Mesendoderm (in vitro differentiated cells): ENCODE data around the gene PER2.

Experiments
- DNase-seq: peaks from one replicate; pipeline ENCODE4 v3.0.0; 2013
- H2AK5ac ChIP-seq: 2 replicates; pipeline ENCODE4 v1.6.1; 2013; ENCODE audit warnings: low read length, inconsistent platforms
- H2BK120ac ChIP-seq: 2 replicates; pipeline ENCODE4 v1.6.1; 2013; ENCODE audit warnings: low read depth, mild to moderate bottlenecking, low read length, moderate library complexity, mixed read lengths
- H2BK15ac ChIP-seq: replicated peaks from 2 replicates; pipeline ENCODE4 v1.6.1; 2013; ENCODE audit warnings: low read depth, mild to moderate bottlenecking, moderate library complexity
- H2BK5ac ChIP-seq: 2 replicates; pipeline ENCODE4 v1.6.1; 2013; ENCODE audit warnings: low read length, inconsistent platforms
- H3K18ac ChIP-seq: 2 replicates; pipeline ENCODE4 v1.6.1; 2013; ENCODE audit warnings: mild to moderate bottlenecking, low read length, mixed read lengths
- H3K23ac ChIP-seq: one replicate; pipeline ENCODE4 v1.6.1; 2013; ENCODE audit warnings: low read length
- H3K27ac ChIP-seq: 2 replicates; pipeline ENCODE4 v1.5.1; 2013; ENCODE audit warnings: low read depth, mild to moderate bottlenecking, inconsistent platforms, low read length, moderate library complexity
- H3K27me3 ChIP-seq: 2 replicates; pipeline ENCODE4 v1.6.1; 2013; ENCODE audit warnings: low read length, control low read depth, mild to moderate bottlenecking, inconsistent platforms; ENCODE audit not compliant: insufficient read depth, poor library complexity
- H3K36me3 ChIP-seq: 2 replicates; pipeline ENCODE4 v1.6.1; 2013; ENCODE audit warnings: low read length, inconsistent platforms; ENCODE audit not compliant: control insufficient read depth, insufficient read depth
- H3K4ac ChIP-seq: one replicate; pipeline ENCODE4 v1.6.1; 2013; ENCODE audit warnings: low read depth, mild to moderate bottlenecking, low read length, moderate library complexity
- H3K4me1 ChIP-seq: 2 replicates; pipeline ENCODE4 v1.6.1; 2013; ENCODE audit warnings: low read depth, low read length, inconsistent platforms; ENCODE audit not compliant: control insufficient read depth
- H3K4me2 ChIP-seq: 2 replicates; pipeline ENCODE4 v1.6.1; 2013; ENCODE audit warnings: low read length
- H3K4me3 ChIP-seq: 2 replicates; pipeline ENCODE4 v1.5.1; 2013; ENCODE audit warnings: mild to moderate bottlenecking, low read length
- H3K56ac ChIP-seq: one replicate; pipeline ENCODE4 v1.6.1; 2013; ENCODE audit warnings: low read length
- H3K79me1 ChIP-seq: 2 replicates; pipeline ENCODE4 v1.6.1; 2013; ENCODE audit warnings: low read length, inconsistent platforms
- H3K79me2 ChIP-seq: 2 replicates; pipeline ENCODE4 v1.6.1; 2013; ENCODE audit warnings: mild to moderate bottlenecking, low read length; ENCODE audit not compliant: control insufficient read depth, insufficient read depth
- H3K9ac ChIP-seq: 2 replicates; pipeline ENCODE4 v1.6.1; 2013; ENCODE audit warnings: low read length, inconsistent platforms
- H4K5ac ChIP-seq: one replicate; pipeline ENCODE4 v1.6.1; 2013; ENCODE audit warnings: low read length
- H4K8ac ChIP-seq: one replicate; pipeline ENCODE4 v1.6.1; 2013; ENCODE audit warnings: low read depth, mild to moderate bottlenecking, control low read depth, low read length, moderate library complexity
- WGBS: extraction: QIAGEN DNeasy Blood & Tissue Kit; methylation state at CpG from one replicate; pipeline ENCODE4 v1.1.7; 2013; ENCODE audit warnings: low lambda C conversion rate, missing lambda C conversion rate; ENCODE audit not compliant: insufficient coverage; ENCODE audit errors: extremely low coverage; 5-methylcytosine and 5-hydroxymethylcytosine counted together

The PER2 gene

DNA sequence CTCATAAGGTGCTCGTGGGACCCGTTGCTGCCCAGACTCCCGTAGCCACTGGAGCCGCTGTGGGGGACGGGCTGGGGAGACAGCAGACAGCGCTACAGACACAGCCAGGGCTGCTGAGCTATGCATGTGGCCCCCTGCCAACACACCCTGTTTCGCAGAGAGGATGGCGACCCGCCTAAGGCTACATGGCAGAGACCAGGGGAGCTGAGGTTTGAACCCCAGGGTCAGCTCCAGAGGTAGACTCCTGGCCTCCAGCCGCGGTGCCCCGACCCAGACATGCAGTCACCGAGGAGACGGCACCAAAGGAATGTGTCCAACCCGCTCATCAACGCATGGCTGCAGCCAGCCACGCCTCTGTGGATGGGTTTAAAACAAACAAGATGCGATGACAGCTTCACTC is 27.5 kb downstream of the PER2 start:
- H3K23ac ChIP-seq, result no peak overlapping the region
- H3K27me3 ChIP-seq, result no peaks in the 10 kb centered on the region
- no peak overlapping the region for H3K9ac ChIP-seq
- H3K27ac ChIP-seq, result no peak overlapping the region
- H3K79me2 ChIP-seq, result no peaks in the 10 kb centered on the region
- peaks cover 2% of the 10 kb centered on the region for H3K36me3 ChIP-seq
- no peaks in the 10 kb centered on the region for H3K4me1 ChIP-seq
- no peak overlapping the region for H2BK15ac ChIP-seq
- no peak overlapping the region for H2AK5ac ChIP-seq
- H3K18ac ChIP-seq, result no peak overlapping the region
- H3K4ac ChIP-seq, result no peak overlapping the region
- no CpG with 5 or more reads among the region's 18 CpGs for WGBS
- H4K8ac ChIP-seq, result no peak overlapping the region
- H2BK120ac ChIP-seq, result no peak overlapping the region
- no peak overlapping the region for H3K4me2 ChIP-seq
- H3K79me1 ChIP-seq, result no peaks in the 10 kb centered on the region
- no peak overlapping the region for H3K56ac ChIP-seq
- no peak overlapping the region for H2BK5ac ChIP-seq
- DNase-seq, result no peak
- H3K4me3 ChIP-seq, result no peak overlapping the region
- no peak overlapping the region for H4K5ac ChIP-seq

DNA sequence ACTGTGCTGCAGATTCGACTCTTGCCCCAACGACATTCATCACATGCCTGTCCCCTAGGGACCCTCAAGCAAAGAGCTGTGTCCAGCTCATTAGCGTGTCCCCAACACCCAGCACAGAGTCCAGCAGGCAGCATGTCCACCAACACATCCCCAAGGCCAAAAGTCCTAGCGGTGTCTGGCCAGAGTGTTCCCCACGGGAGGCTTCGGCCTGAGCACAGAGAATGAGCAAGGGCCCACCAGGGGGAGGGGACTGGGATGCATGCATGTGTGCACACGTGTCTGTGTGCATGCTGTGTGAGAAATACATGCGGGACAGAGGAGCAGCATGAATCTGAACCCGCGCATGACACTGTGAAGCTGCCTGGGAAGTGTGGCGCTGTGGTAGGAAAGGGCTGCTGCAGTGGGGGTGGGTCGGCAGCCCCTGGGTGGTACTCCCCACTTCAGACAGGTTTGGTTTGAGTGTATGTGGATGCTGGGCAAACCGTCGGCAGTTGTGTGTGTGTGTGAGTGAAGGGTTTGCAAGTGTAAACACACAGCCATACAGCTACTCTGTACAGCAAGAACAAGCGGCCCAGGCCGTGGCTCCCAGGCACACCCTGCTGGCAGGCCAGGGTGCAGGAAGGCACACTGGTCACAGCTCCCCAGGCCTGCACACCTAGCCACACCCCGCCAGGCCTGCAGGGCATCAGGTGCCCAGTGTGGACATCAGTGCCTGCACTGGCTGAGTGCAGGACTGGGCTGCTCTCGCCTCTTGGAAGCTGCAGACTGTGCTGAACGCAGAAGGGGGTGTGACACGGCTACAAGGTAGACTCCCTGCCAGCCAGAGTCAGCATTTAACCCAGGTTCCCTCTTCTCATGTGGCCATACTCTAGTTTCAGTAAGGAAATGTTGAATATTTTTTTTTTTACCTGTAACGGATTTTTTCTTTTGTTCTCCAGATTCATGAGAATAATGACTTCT is 29.1 kb downstream of the PER2 start:
- Histone ChIP-seq H3K56ac (no peak overlapping the region), H4K5ac (no peak overlapping the region), H3K9ac (no peak overlapping the region), H3K23ac (no peak overlapping the region), H3K36me3 (peaks cover 2% of the 10 kb centered on the region), H2BK15ac (no peak overlapping the region), H4K8ac (no peak overlapping the region), H2BK5ac (no peak overlapping the region), H3K79me2 (no peaks in the 10 kb centered on the region), H3K4me1 (no peaks in the 10 kb centered on the region), H3K4ac (no peak overlapping the region), H3K4me3 (no peak overlapping the region), H3K27me3 (no peaks in the 10 kb centered on the region), H2BK120ac (no peak overlapping the region), H3K27ac (no peak overlapping the region), H3K79me1 (no peaks in the 10 kb centered on the region), H3K18ac (no peak overlapping the region), H2AK5ac (no peak overlapping the region), H3K4me2 (no peak overlapping the region)
- no peak for DNase-seq
- WGBS, result no CpG with 5 or more reads among the region's 21 CpGs

DNA sequence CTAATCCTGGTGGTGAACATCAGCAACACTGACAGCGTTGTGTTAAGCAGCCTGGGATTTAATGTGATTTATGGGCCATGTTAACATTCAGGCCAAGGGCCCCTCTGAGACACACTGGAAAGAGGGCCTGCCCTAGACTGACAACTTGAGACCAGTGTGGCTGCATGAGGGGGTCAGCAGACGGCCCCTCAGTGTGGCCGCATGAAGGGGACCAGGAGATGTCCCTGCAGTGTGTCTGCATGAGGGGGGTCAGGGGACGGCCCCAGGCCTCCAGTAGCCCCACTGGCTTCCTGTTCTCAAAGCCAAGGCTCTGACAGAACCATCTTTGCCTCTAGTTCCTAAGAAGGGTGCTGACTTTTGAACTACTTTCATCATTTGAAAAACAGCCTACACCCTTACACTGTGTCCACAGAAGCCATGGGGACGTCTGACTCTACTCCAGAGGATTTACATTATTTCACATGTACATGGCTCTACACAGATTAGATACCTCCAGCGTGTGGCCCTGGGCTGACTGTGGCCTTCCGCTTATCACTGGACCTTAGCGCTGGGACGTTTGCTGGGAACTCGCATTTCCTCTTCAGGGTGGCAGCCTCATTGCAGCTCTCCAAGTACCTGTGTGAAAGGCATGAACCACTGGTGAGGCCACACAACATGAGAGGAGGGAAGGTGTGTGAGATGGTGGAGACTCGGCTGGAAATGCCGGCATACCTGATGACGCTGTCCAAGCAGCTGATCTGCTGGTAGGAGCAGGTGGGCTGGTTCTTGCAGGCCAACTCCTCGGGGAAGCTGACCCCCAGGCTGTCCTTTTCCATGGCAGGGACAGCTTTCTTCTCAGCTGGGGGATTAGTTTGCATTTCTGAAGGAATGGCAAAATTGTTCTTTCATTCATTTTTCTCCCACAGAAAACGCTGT is 30.4 kb downstream of the PER2 start:
- Histone ChIP-seq H3K4me3 (no peak overlapping the region), H3K23ac (no peak overlapping the region), H3K18ac (no peak overlapping the region), H3K4ac (no peak overlapping the region), H3K36me3 (peaks cover 2% of the 10 kb centered on the region), H3K27ac (no peak overlapping the region), H2BK120ac (no peak overlapping the region), H4K8ac (no peak overlapping the region), H3K4me1 (no peaks in the 10 kb centered on the region), H3K27me3 (no peaks in the 10 kb centered on the region), H4K5ac (no peak overlapping the region), H2BK15ac (no peak overlapping the region), H3K79me2 (no peaks in the 10 kb centered on the region), H3K56ac (no peak overlapping the region), H2BK5ac (no peak overlapping the region), H2AK5ac (no peak overlapping the region), H3K4me2 (no peak overlapping the region), H3K79me1 (no peaks in the 10 kb centered on the region), H3K9ac (no peak overlapping the region)
- no CpG with 5 or more reads among the region's 15 CpGs for WGBS
- DNase-seq, result no peak

DNA sequence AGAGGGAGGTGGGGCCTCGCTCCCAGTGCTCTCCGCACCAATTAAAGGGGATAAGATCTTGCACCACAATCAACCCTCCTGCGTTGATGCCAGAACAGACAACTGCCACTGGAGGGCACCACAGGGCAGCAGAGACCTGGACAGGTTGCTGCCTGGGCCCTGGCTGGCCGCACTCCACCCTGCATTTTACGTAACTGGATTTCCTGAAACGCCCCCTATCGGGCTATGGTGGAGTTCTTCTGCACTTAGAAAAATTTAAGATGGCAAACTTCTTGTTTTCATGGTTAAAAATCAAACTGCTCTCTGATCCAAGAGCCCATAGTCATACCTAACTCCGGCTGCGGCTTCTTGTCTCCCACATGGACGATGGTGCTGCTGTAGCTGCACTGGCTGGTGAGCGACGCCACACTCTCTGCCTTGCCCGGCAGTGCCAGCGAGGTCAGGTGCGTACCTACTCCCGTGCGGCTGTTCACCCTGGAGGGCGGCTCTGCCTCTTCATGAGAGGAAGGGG is 31.8 kb downstream of the PER2 start:
- H2BK120ac ChIP-seq, result no peak overlapping the region
- H4K8ac ChIP-seq, result no peak overlapping the region
- H3K36me3 ChIP-seq, result no peaks in the 10 kb centered on the region
- H2BK15ac ChIP-seq, result no peak overlapping the region
- H4K5ac ChIP-seq, result no peak overlapping the region
- H3K27me3 ChIP-seq, result no peaks in the 10 kb centered on the region
- peak; percentile 97 for DNase-seq
- H3K4ac ChIP-seq, result no peak overlapping the region
- H3K56ac ChIP-seq, result no peak overlapping the region
- no peak overlapping the region for H3K23ac ChIP-seq
- no peak overlapping the region for H3K4me3 ChIP-seq
- H3K9ac ChIP-seq, result no peak overlapping the region
- H3K4me1 ChIP-seq, result no peaks in the 10 kb centered on the region
- no peak overlapping the region for H2AK5ac ChIP-seq
- no peak overlapping the region for H3K4me2 ChIP-seq
- no CpG with 5 or more reads among the region's 18 CpGs for WGBS
- H3K18ac ChIP-seq, result no peak overlapping the region
- H2BK5ac ChIP-seq, result no peak overlapping the region
- H3K79me1 ChIP-seq, result no peaks in the 10 kb centered on the region
- H3K79me2 ChIP-seq, result no peaks in the 10 kb centered on the region
- no peak overlapping the region for H3K27ac ChIP-seq

DNA sequence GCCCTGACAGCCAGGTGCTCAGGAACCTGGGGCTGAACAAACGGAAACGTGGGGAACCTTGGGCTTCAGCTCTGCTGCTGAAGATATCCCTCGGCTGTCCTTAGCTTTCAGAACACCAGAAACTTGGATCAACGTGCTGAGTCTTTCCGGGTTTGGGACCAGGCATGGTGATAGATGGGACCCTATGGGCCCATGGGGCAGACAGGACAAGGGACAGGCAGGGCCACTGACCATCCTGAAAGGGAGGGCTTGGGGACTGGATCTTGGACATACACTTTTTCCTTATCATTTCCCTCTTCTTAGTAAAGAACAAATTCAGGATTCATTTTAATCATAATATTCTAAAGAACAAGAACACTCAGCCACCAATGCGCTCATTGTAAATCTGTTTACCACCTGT is 32.3 kb downstream of the PER2 start:
- no peak overlapping the region for H4K5ac ChIP-seq
- no peak overlapping the region for H2AK5ac ChIP-seq
- no peaks in the 10 kb centered on the region for H3K79me1 ChIP-seq
- H3K79me2 ChIP-seq, result no peaks in the 10 kb centered on the region
- no peak overlapping the region for H4K8ac ChIP-seq
- no peaks in the 10 kb centered on the region for H3K4me1 ChIP-seq
- no CpG with 5 or more reads among the region's 6 CpGs for WGBS
- H3K18ac ChIP-seq, result no peak overlapping the region
- H2BK120ac ChIP-seq, result no peak overlapping the region
- no peak overlapping the region for H3K56ac ChIP-seq
- H2BK15ac ChIP-seq, result no peak overlapping the region
- no peaks in the 10 kb centered on the region for H3K36me3 ChIP-seq
- no peak overlapping the region for H3K27ac ChIP-seq
- DNase-seq, result no peak
- no peak overlapping the region for H3K4me2 ChIP-seq
- H3K4ac ChIP-seq, result no peak overlapping the region
- H3K23ac ChIP-seq, result no peak overlapping the region
- no peak overlapping the region for H2BK5ac ChIP-seq
- H3K4me3 ChIP-seq, result no peak overlapping the region
- H3K27me3 ChIP-seq, result no peaks in the 10 kb centered on the region
- no peak overlapping the region for H3K9ac ChIP-seq
